A375 (cell line): Measurements from ENCODE around the gene MFAP5. TPM values are rescaled to one million over a fixed set of nuclear protein-coding genes. Genes with fewer than 3 reads are reported as not detected.

ENCODE experiments used
- small RNA-seq: library from RNA; depleted of rRNA; stranded (forward); fragments of <200 nt; gene quantifications from one replicate; pipeline ENCODE3, GENCODE V24; 2014
- total RNA-seq: library from RNA; depleted of rRNA; stranded (reverse); fragments of >200 nt; shearing (Covaris generic); gene quantifications from 2 replicates; pipeline ENCODE4 v1.2.3, GENCODE V29; 2014; rRNA removed

Gene MFAP5, protein sequence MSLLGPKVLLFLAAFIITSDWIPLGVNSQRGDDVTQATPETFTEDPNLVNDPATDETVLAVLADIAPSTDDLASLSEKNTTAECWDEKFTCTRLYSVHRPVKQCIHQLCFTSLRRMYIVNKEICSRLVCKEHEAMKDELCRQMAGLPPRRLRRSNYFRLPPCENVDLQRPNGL
- not detected in 2 replicates for total RNA-seq

DNA sequence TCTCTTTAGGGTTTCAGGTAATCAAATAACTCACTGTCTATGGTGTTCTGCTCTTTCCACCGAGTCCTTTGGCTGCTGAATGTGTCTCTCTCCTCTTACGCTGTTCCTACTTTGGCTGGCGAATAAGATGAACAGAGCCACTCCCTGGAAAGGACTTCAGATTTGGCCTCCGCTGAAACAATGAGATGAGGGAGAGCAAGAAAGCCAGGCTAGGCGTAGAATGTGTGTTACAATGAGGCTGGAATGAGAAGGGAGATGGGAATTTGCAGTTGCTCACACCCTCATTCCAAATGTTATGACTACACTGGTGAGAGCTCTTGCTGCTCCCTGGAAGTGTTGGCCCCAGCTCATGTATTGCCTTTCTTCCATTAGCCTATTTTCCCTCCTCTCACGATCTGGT is at the start of gene MFAP5:
TSS of gene MFAP5 (minus strand) at position 234 of the 400 bp plus-strand sequence. CDS start 722 bp downstream, outside the sequence.

GRCh38 chr12:8697476-8698131 is 35.0 kb upstream of the MFAP5 start, which contains the start of gene RIMKLB:
Gene RIMKLB (plus strand): TSS chr12:8697991. CDS start chr12:8713867, 15,876 bp downstream.

DNA sequence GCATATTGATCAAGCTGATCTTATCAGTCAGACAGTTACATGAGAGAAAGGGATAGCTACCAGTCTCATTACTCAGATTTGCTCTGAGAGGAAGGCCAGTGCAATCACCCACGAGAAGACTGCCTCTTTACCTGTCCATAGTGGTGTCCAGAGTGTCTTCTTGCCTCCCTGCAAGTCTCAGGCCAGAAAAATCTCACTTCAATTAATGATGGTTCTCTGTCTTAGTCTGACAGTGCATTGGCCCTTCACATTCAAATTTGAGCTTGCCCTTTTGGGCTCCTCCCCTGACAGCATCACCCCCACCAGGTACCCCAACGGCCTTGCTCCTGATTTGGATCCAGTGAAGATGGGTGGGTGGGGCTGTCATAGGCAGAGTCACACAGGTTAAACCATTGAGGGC is 50.0 kb downstream of the MFAP5 start, which contains the start of gene AICDA:
TSS of gene AICDA (minus strand) at position 231 of the 400 bp plus-strand sequence. CDS start at position 139, 92 bp downstream.

Small RNA genes lying within 50 kb of the gene (small RNA-seq; reads per million reads assigned to genes)
- not detected for gene RF00564

Other genes starting within 250 kb of the MFAP5 start
- gene CLEC6A, start 206.9 kb downstream of the MFAP5 start, total RNA-seq, result not detected in 2 replicates
- gene CLEC4D, start 149.3 kb downstream of the MFAP5 start, total RNA-seq, result not detected in 2 replicates
- not detected in 2 replicates for gene CLEC4E, start 121.9 kb downstream of the MFAP5 start, total RNA-seq
- not detected in 2 replicates for gene AICDA, start 50.0 kb downstream of the MFAP5 start, total RNA-seq
- gene RIMKLB, start 35.2 kb upstream of the MFAP5 start, total RNA-seq, result 58.7 and 62.2 TPM in 2 replicates
- gene A2ML1, start 159.8 kb upstream of the MFAP5 start, total RNA-seq, result not detected in 2 replicates